NCI-H526 (cell line): ENCODE results near the gene DOK3.

Experiments used
- DNase-seq, 2 experiments: peaks; one replicate each; lab custom pipeline; 2025; lab: John Stamatoyannopoulos, UW

DOK3 gene, protein sequence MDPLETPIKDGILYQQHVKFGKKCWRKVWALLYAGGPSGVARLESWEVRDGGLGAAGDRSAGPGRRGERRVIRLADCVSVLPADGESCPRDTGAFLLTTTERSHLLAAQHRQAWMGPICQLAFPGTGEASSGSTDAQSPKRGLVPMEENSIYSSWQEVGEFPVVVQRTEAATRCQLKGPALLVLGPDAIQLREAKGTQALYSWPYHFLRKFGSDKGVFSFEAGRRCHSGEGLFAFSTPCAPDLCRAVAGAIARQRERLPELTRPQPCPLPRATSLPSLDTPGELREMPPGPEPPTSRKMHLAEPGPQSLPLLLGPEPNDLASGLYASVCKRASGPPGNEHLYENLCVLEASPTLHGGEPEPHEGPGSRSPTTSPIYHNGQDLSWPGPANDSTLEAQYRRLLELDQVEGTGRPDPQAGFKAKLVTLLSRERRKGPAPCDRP

DNA sequence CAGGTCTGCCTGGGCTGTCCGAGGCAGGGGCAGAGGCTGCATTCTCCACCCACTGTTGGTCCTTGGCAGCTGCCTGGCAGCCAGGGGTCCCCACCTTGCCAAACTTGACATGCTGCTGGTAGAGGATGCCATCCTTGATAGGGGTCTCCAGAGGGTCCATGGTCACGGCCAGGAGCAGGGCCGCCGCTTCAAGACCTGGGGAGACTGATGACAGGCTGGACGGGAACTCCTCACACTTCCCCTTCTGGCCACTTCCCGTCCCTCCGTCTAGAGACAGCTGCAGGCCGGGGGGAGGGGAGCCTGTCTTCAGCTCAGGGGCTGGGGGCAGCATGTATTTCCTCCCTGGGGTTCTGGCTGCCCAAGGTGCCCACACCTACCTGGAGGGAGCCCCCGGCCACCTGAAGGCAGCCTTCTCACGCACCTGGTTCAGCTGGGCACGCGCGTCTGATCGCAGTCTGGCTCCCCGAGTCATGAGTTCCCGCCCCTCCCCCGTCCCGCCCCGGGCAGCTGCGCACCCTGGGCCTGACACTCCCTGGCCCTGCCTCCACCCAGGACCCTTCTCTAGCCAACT is at the start of gene DOK3:
Gene DOK3 (minus strand): TSS at position 446 of the 571 bp plus-strand sequence. CDS start 286 bp downstream, at position 160.
- peak in 1 of 2 experiments; percentile 70 for DNase-seq

DNA sequence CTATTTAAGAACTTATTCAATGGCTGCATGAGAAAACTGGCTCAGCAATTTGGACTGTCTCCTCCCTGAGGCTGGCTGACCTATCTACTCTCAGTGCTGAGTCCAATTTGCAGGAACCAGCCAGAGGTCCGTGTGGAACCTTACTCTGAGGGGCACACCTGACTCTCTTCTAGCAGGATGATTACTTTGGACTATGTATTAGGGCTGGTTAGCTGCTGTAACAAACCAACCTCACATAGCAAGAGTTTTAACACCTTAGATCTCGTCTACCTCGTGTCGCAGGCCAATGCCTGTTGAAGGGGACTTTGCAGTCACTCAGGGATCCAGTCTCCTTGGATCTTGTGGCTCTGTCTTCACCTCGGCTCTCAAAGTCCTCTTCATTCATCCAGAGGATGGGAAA is 48.2 kb upstream of the DOK3 start:
- DNase-seq = no peak

DNA sequence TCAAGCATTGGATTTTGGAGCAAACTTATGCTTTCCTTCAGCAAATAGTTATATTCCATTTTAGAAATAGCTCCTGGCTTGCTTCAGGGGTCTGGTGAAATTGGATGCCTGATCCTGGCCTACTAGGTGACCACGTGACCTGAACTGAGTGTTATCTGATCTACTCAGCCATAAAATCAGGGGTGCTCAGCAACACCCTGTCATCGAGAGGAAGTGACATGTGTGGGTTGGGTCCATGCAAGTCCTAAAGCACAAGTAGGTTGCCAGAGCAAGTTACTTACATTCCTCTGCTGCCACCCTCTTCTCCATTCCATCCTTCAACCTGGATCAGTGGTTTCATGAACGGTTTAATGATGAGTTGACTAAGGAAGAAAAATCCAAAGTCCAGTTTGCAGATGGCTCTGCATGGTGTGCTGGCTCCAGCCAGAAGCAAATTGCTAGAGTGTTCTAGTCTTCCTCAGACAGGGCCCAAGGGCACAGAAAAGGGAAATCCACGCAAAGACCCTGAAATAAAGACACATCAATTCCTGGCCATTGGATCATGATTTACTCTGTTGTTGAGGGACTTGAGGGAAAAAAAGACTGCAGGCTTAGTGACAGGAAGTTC is 47.5 kb upstream of the DOK3 start:
- peak in 1 of 2 experiments; percentile 20 for DNase-seq

DNA sequence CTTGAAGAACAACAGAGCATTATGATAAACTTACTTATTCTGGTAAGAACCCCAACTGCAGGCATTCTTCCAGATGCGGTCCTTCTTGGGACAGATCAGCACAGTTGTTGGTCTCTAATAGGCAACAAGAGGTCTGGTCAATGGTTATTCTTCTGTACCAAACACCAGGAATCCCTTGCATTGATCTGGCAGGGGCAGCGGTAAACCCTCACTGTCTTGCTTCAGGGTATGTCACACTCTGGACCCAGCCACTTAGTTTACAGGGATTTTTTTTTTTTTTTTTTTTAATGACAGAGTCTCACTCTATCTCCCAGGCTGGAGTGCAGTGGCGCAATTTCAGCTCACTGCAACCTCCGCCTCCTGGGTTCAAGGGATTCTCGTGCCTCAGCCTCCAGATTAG is 46.0 kb upstream of the DOK3 start:
- DNase-seq = no peak

DNA sequence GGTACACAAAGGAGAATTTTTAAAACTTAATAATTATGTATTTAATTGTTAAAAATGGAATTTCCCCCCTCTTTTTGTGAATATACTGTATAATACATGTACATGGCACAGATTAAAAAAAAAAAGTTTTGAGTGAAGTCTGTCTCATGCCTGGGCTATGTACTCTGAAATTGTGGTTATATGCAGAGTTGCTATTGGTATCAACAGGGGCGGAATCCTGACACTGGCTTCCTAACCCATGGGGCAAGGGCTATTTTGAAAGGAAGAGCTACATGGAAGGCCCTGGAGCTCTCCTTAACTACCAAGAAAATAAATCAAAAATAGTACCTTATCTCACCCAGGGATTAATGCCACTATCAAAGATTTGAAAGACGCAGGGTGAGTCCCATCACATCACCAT is 45.6 kb upstream of the DOK3 start:
- DNase-seq = no peak

DNA sequence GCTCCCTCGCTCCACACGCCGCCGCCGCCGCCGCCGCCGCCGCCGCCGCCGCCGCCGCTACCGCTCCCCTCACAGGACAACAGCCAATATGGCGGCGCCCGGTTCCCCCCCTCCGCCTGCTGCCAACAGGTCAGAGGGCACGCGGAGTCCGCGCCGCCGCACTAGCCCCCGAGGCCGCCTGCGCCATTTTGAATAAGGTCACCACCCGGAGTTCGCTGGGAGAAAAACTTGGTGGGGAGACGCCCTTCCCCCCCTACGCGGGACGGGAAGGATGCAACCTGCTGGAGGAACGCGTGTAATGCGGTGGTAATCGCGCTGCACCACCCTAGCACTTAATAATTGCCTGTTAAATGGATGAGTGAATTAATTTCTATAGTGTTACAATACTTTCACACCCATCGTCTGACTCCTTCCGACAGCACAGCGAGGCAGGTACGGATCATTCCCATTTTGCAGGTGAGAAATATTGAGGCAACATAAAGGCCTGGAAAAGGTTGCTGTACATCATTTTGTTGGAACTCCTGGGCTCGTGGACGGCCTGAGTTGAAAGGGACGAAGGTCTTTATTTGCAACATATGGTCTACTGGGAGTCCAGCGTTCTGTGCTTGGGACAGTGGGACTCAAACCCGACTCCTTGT is 45.0 kb upstream of the DOK3 start, which contains the start of gene FAM193B:
Gene FAM193B (minus strand): TSS at position 90 of the 638 bp plus-strand sequence. CDS start 105 bp downstream, outside the sequence.
- DNase-seq = peak; percentile 76 to 90

DNA sequence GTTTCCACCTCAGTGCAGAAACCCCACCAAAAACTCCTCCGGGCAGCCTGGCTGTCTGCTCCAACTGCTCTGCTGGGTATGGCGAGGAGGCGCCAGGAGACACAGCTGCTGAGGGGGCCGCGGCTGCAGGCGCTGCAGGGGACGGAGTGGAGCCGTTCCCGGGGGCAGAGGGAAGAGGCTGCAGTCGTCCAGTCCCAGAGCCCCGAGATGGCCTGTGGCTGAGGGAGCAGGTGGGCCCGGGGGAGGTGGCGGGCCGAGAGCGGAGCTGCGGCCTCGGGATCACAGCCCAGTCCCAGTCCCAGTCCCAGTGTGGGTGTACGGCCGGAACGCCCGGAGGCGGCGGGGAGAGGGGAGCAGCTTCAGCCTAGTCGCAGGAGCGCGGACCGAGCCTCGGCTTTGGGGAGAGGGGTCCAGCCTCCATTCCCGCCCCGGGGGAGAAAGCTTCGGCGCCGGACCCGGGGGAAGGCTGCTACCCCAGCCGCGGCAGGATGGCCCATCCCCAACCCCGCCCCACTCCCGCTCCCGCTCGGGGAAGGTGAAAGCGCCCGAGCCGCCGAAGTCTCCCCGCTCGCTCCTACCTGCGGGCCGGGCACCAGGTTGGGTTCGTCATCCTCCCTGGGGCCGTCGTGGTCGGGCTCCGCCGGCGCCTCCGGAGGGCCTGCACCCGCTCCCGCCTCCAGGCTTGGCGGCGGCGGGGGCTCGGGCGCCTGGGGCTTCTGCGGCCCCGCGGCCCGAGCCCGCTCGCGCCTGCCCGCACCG is 44.2 kb upstream of the DOK3 start:
- peak in 1 of 2 experiments; percentile 47 for DNase-seq

DNA sequence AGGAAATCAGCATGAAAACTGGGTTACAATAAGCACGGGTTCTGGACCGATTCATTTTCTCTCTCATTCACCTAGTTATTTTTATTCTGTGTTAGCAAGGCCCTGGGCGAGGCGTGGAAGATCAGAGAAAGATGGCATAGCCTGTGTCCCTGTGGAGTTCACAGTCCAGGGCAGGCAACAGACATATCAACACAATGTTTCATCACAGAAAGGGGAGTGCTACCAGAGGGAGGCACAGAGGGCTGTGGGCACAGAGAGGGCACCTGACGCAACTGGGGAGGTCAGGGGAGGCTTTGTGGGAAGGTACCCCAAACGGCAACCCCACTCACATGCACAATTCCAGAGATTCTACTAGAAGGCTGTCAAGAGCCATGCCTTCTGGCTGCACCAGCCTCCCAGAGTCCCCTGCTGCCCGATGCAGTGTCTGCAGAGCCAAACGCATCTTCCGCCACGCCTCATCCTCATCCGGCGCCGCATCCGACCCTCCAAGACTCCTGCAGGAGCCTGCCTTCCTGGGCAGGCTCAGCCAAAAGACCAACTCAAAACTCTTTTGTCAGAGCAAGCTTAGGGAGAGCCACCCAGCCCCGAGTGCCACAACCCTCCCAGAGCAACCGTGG is 43.3 kb upstream of the DOK3 start:
- no peak for DNase-seq

DNA sequence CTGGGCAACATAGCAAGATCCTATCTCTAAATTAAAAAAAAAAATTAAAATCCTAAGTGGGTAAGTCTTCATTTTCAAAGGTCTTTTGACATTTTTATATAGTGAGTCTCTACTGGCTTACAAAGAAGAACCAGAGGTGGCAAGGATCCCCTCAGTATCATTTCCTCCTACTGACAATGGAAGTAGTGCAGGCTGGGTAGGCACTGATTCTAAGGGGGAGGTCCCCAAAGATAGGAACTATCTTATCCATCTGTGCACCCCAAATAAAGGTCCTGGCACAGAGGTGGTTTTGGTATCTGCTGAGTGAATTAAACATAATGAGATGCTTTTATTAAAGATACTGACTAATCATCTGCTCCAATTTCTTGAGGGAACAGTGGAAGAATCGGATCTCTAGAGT is 40.5 kb upstream of the DOK3 start:
- DNase-seq = no peak

DNA sequence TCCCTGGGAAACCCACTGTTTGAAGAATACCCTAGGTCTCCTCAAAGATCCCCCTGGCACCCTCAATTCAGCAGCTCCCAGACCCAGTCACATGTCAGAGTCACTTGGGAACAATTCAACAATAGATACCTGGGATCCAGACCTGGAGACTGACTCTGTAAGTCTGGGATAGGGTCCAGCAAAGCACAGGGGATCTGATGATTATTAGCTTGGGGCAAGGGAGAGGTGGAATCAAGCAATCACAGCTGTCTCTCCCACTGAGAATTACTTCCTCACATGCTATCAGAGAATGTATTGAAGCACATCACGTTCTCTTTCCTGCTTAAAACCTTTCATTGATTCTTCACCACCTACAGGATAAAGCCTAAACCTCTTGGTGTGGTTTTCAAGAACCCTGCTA is 38.9 kb upstream of the DOK3 start:
- no peak for DNase-seq

DNA sequence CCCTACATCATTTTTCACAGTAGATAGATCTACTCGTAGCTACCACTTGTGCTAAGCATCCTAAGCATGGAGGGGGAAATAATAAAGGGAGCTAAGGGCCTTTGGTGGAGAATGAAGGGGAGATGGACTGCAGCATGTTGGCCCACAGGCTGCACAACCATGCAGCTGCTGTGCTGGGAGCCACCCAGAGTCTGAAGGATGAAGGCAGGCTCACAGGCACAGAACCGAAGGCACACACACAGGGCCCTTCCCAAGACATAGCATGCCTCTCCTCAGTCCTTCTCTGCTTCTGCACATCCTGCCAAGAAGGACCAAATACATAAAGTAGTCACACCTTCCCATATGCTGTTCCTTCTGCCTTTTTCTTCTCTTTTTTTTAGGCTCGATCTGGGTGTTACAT is 38.1 kb upstream of the DOK3 start:
- no peak for DNase-seq

DNA sequence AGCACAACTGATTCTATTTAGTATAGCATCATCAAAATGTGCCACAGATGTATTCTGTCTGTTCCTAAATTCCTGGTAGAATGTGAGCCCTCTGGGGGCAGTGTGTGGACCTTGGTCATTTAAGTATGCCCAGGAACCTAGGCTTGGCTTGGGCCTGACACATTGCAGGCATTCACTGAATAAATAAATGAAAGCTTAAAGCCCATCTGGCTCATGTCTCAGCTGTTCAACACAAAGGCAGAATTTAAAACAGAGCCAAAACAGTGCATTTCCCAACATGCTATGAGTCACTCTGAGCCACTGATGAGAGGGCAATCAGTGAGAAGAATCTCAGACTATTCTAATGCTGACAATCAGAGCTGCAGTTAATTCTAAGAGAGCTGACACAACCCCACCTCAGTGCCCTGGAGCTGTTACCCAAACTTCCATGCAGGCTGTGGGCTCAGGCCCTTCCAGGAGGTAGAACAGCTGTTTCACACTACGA is 36.7 kb upstream of the DOK3 start:
- DNase-seq = no peak

DNA sequence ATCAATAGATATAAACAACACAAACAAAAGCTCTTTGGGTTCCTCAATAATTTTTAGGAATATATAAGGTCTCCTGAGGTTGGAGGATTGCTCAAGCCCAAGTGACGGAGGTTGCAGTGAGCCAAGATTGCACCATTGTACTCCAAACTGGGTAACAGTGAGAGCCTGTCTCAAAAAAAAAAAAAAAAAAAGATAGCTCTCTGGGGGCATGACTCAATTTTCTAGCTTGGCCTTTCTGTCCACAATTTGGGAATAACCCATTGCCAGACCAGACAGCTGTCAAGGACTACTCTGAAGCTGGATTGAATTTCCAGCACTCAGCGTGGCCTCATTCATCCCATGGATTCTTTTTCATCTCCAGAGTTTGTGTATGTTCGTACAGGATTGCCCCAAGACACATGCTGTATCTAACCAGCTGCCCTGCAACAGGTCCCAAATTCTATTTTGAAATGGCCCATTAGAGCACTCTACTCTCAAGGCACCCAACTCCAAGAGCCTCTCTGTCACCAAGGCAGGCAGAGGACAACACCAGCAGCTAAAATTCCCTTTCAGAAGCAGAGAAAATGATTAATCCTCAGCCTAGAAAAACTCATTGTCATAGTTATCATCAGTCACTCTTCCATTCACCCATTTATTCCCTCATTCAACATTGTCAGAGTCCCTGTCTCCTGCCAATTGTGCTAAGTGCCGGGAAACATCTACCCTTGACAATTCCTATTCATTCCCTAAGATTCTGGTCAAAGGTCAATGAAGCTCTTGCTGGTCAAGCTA is 36.0 kb upstream of the DOK3 start:
- no peak for DNase-seq

DNA sequence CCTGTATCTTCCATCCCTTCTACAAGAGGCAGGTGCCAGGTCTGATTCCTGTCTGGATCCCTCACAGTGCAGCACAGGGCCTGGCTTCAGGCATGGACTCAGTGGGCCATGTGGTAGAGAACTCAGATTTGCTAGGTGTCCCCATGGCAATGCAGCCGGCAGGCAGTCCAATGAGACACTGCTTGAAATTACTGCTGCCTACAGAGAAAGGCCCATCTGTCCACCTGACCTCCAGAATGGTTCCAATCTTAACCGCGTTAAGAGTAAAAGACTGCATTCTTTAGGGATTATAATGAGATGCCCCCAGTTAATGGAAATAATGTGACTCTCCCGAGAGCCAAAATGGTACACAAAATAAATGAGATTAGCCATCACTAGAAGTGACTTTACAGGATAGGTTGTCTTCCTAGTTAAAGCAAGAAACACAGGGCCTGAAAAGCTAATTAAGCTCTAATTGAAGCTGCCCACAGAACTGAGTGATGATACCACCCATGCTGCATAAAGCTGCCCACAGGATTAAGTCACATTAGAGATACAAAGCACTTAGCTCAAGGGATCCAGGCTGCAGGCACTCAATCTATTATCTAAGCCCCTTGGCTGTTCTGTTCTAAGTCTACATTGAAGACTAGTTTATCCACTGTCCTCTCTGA is 33.3 kb upstream of the DOK3 start:
- no peak for DNase-seq

DNA sequence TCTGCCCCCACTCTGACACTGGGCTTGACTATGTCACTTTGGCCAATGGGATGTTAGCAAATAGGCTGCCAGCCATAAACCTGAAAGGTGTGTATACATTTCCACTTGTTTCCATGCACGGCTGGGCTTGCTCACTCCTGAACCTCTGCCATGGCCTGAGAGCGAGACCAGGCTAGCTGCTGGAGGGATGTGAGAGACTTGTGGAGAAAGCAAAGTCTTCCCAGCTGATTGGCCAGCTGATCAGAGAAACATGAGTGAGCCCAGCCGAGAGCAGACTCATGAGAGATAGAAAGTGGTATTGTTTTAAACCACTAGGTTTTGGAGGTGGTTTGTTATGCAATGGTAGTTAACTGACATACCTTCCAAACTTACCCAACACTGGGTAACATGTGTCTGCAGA is 30.8 kb upstream of the DOK3 start:
- DNase-seq = no peak

DNA sequence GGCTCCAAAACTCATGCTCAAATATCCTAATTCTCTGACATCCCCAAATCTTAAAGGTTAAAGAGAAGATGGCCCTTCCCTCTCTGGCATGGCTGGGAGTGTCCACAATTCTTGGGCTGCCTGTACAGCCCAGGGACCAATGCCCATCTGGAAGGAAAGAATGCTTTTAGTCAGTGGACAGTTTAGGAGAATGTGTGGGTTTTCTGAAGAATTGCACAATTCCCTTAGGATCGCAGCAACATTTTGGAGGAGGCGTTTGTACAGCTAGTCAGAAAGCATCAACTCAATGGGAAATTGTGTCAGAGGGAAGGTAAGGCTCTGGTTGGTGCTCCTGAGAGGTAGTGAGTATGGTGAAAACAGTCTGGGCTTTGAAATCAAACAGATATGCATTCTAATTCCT is 29.8 kb upstream of the DOK3 start:
- DNase-seq = no peak

DNA sequence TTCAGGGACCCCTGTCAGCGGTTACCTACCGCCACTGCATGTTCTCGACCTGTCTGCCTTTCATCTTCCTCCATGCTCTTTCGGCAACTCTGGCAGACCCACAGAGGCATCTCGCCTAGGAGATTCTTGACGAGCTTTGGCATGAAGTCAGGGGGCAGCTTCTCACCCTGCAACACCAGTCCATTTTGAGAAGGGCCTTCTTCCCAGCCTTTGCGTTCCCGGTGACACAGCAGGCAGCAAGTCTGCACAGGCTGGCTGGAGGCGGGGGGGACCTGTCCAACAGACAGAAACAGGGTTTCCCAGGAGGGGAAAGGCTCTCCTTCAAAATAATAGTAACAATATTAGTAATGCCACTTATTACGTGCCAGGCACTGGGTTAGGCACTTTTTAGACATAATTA is 29.2 kb upstream of the DOK3 start:
- no peak for DNase-seq

DNA sequence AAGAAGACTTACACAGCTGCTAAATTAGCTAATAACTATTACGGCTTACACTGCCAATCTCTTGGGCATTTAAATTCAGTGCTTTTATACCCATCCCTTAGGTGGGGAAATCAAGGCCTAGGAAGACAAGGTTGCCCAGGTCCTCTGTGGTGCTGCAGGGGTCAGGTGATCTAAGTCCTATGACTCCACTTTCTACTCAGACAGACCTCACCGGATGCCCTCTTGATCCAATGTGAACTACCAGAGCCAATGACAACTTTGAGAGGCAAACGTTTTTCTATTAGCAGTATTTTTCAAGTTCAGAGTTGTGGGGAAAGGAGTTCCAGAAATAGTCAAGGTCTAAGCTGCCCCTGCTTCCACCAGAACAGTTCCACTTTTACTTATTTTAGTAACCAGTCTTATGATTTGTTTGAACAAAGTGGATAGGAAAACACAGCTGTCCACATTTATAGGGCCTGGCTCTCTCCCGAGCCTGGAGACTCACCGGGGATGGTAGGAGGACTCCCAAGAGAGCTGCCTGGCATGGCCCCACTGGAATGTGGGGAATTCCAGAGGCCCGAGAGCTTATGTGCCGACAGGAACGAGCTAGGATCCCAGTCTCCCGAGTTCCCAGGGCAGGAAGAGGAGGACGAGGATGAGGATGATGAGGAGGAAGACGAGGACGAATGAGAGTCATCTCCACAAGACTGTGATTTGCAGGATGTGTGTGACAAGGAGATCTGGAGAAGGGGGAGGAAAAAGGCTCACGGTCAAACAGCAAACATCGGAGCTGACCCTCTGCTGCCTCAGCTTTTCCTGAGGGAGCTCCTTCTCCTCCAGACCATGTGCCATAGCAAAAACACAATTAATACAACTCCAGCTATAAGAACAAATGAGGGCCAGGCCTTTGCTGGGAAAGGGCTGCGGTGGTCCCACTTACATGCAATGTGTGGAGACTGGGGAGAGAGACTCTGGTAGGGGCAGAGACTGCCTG is 28.0 kb upstream of the DOK3 start:
- no peak for DNase-seq

DNA sequence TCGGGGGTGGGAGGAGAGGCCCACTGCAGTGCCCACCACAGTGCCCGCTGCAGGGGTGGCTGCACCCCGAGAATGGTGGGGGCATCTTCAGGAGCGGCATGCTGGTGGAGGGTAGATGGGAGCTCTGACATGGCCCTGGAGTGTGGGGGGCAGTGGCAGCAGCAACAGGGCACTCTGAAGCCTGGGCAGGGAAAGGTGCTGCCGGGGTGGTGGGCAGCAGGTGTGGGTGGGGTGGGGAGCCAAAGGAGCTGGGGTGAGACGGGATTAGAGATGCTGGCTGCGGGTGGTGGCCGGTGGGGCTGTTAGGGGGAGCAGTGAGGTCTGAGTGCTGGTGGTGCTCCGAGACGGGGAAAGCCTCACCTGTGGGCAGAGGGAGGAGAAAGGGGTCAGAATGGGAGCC is 26.8 kb upstream of the DOK3 start:
- no peak for DNase-seq
